ENCODE measurements around the gene PTPRA. TPM values are rescaled to one million over a fixed set of nuclear protein-coding genes. Genes with fewer than 3 reads are reported as not detected.

Gene PTPRA
- total RNA-seq, 1 donor from 2014 or later: 43.6 TPM

DNA sequence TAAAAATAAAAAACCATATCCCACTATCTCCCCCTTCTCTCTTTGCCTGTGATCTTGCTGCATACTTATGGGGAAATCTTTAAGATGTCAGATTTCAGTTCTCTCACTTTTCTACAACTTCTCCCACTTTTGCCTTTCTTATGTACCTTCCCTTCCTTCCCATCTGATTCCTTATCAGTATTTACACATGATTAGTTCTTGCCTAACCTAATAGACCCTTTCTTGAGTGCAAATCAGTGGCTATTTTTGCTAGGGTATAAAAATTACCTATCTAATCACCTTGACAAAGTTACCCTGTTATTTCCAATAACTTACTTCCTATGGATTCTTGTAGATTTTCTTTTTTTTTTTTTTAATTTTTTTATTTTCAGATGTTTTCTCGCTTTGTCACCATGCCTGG lies 75.7 kb downstream of the PTPRA start:
- H3K4me3 Mint-ChIP-seq: no peak overlapping the region
- intact Hi-C loops (cut with micrococcal nuclease): no loop called here
- no peak for ATAC-seq (ENCODE audit: low read depth)
- H3K36me3 Mint-ChIP-seq (ENCODE audit: low read depth): peaks cover 34% of the 10 kb centered on the region
- no peaks in the 10 kb centered on the region for H3K27me3 Mint-ChIP-seq
- no peak for DNase-seq
- no peaks in the 10 kb centered on the region for H3K9me3 Mint-ChIP-seq
- no peak overlapping the region for H3K27ac Mint-ChIP-seq
- H3K4me1 Mint-ChIP-seq: peaks cover 2% of the 10 kb centered on the region
- no peak for TF ChIP-seq CTCF (IDR thresholded peaks at IDR 0.05)
- ChIA-PET CTCF (no interaction called here), POLR2A (no interaction called here)

GRCh38 chr20:2952766-2953165 lies 79.5 kb downstream of the PTPRA start:
- POLR2A ChIA-PET: no interaction called here
- Mint-ChIP-seq H3K36me3 (ENCODE audit: low read depth) (peaks cover 57% of the 10 kb centered on the region), H3K4me3 (no peak overlapping the region), H3K9me3 (no peaks in the 10 kb centered on the region), H3K27ac (no peak overlapping the region), H3K4me1 (peaks cover 3% of the 10 kb centered on the region), H3K27me3 (no peaks in the 10 kb centered on the region)
- CTCF ChIA-PET: no interaction called here
- no peak for DNase-seq
- TF ChIP-seq CTCF (IDR thresholded peaks at IDR 0.05): no peak
- intact Hi-C loops (cut with micrococcal nuclease): no loop called here
- ATAC-seq (ENCODE audit: low read depth): no peak

GRCh38 chr20:2955257-2955970 lies 82.1 kb downstream of the PTPRA start:
- intact Hi-C loops (cut with micrococcal nuclease): no loop called here
- DNase-seq (no peak), ATAC-seq (ENCODE audit: low read depth) (no peak)
- Mint-ChIP-seq H3K27me3 (no peaks in the 10 kb centered on the region), H3K4me1 (peaks cover 3% of the 10 kb centered on the region), H3K4me3 (no peak overlapping the region), H3K27ac (no peak overlapping the region), H3K9me3 (no peaks in the 10 kb centered on the region), H3K36me3 (ENCODE audit: low read depth) (peaks cover 56% of the 10 kb centered on the region)
- CTCF ChIA-PET: no interaction called here
- no peak for TF ChIP-seq CTCF (IDR thresholded peaks at IDR 0.05)
- POLR2A ChIA-PET: no interaction called here

GRCh38 chr20:2956480-2956879 lies 83.2 kb downstream of the PTPRA start:
- no peak overlapping the region for H3K27ac Mint-ChIP-seq
- H3K36me3 Mint-ChIP-seq (ENCODE audit: low read depth): peaks cover 55% of the 10 kb centered on the region
- ChIA-PET POLR2A (no interaction called here), CTCF (no interaction called here)
- intact Hi-C loops (cut with micrococcal nuclease): no loop called here
- H3K9me3 Mint-ChIP-seq: no peaks in the 10 kb centered on the region
- DNase-seq: no peak
- peaks cover 3% of the 10 kb centered on the region for H3K4me1 Mint-ChIP-seq
- no peaks in the 10 kb centered on the region for H3K27me3 Mint-ChIP-seq
- no peak for TF ChIP-seq CTCF (IDR thresholded peaks at IDR 0.05)
- no peak overlapping the region for H3K4me3 Mint-ChIP-seq
- no peak for ATAC-seq (ENCODE audit: low read depth)

DNA sequence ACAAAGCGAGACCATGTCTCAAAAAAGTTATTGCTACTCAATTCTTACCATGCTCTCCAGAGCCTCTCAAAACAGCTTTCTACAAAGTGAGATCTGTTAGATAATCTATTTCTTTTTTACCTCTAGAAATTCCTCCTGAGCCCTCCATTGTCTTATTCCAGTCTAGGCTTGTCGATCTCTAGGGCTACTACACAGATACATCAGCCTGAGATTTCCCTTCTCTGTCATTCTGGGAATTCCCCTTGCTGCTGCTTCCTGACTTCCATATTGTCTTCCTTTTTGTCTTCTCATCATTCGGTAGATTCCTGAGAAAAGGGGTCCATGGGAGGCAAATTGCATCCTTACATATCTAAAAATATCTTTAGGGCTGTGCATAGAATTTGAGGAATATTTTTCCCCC lies 94.6 kb downstream of the PTPRA start:
- DNase-seq: no peak
- intact Hi-C loops (cut with micrococcal nuclease): no loop called here
- Mint-ChIP-seq H3K27ac (no peak overlapping the region), H3K9me3 (no peaks in the 10 kb centered on the region), H3K36me3 (ENCODE audit: low read depth) (peaks cover 49% of the 10 kb centered on the region), H3K27me3 (no peaks in the 10 kb centered on the region), H3K4me3 (no peak overlapping the region), H3K4me1 (no peaks in the 10 kb centered on the region)
- CTCF ChIA-PET: no interaction called here
- no peak for TF ChIP-seq CTCF (IDR thresholded peaks at IDR 0.05)
- no peak for ATAC-seq (ENCODE audit: low read depth)
- POLR2A ChIA-PET: no interaction called here

Data from activated B cell treated with CpG ODN at 0.5 μM for 24 hours (primary cell).